ENCODE measurements around the gene DLG2.

DLG2 gene

DNA sequence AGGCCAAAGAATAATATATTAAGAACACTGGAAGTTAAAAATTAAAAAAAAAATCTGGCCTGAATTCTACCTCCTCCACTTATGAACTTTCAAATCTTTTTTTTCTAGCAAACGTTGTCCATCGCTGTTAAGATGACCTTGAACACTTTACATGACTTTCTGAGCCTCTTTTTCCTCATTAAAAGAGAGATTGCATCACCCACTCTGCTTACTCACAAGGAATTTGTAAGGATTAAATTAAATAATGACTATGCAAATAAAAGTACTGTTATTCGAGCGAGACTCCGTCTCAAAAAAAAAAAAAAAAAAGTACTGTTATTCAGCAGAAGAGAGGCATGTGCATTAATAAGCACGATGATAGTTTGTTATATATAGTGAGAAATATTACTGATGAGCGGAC lies 2055.8 kb downstream of the DLG2 start:
- no peak overlapping the region for H3K4me3 Mint-ChIP-seq
- no peaks in the 10 kb centered on the region for H3K27me3 Mint-ChIP-seq (ENCODE audit: low read depth)
- no peaks in the 10 kb centered on the region for H3K4me1 Mint-ChIP-seq (ENCODE audit: low read depth)
- no peaks in the 10 kb centered on the region for H3K36me3 Mint-ChIP-seq (ENCODE audit: low read depth)
- DNase-seq (ENCODE audit: low spot score) = no peak
- H3K27ac Mint-ChIP-seq = no peak overlapping the region
- H3K9me3 Mint-ChIP-seq = no peaks in the 10 kb centered on the region

DNA sequence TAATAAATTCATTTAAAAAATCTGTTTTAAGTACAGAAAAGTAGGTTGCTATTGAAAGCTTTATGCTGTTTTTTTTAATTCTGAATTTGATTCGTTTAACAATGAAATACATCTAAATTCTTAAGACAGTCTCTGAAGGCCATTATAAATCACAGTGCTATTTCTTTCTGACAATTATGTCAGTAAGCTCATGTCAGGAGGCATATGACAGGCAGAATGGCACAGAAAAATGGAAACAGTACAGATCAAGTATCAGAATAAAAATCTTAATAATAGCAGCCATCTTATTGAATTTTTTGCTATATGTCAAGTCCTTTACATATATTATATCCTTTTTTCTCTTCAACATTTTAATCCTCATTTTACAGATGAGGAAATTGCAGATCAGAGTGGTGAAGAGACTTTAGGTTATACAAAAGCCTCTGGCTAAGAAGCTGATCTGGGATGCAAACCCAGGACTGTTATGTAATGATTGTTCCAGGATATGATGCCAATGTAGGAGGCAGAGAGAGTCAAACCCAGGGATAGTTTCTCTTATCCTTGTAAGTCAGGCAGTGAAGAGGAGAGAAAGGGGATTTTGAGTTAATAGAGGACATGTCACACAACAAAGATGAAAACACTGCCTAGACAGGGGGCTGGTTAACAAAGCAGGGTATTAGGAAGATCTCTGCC lies 2057.9 kb downstream of the DLG2 start:
- Mint-ChIP-seq H3K27ac (no peak overlapping the region), H3K36me3 (ENCODE audit: low read depth) (no peaks in the 10 kb centered on the region), H3K27me3 (ENCODE audit: low read depth) (no peaks in the 10 kb centered on the region), H3K4me1 (ENCODE audit: low read depth) (no peaks in the 10 kb centered on the region), H3K9me3 (no peaks in the 10 kb centered on the region), H3K4me3 (no peak overlapping the region)
- no peak for DNase-seq (ENCODE audit: low spot score)

DNA sequence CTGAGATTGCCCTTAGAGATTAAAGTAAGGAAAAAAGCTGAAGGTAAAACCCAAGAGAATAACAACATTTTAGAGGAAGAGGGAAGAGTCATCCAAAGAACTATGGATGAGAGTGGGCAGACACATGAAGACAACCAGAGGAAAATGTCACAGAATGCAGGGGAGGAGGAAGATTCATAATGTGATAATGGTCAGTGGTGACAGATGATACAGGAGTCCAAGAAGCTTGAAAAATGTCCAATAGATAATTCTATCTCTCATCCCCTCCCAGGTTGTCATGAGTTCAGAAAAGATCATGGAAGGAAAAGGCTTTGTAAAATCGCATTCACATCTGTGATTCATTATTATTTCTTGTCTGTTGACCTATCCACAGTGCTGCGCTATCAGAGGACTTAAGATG lies 2058.6 kb downstream of the DLG2 start:
- H3K27ac Mint-ChIP-seq = no peak overlapping the region
- H3K27me3 Mint-ChIP-seq (ENCODE audit: low read depth) = no peaks in the 10 kb centered on the region
- no peak overlapping the region for H3K4me3 Mint-ChIP-seq
- DNase-seq (ENCODE audit: low spot score) = no peak
- no peaks in the 10 kb centered on the region for H3K4me1 Mint-ChIP-seq (ENCODE audit: low read depth)
- H3K9me3 Mint-ChIP-seq = no peaks in the 10 kb centered on the region
- no peaks in the 10 kb centered on the region for H3K36me3 Mint-ChIP-seq (ENCODE audit: low read depth)

DNA sequence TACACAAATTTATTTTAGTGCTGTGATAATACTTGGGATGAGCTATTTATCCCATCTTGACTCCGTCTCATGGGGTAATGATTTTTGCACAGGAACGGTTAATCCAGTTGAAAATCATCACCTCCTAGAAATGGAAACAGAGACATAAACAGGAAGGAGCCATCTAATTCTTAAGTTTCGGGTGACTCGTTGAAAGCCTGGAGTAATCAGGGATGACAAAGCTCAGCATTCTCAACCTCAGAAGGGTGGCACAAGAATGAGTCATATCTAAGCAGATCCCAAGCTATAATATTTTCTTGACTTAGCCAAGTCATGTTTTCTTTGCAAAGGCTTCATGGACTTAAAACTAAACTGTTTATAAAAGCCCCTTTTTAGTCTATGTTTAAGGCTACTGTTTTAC lies 2060.2 kb downstream of the DLG2 start:
- Mint-ChIP-seq H3K4me1 (ENCODE audit: low read depth) (no peaks in the 10 kb centered on the region), H3K27ac (no peak overlapping the region), H3K27me3 (ENCODE audit: low read depth) (no peaks in the 10 kb centered on the region), H3K9me3 (no peaks in the 10 kb centered on the region), H3K4me3 (no peak overlapping the region), H3K36me3 (ENCODE audit: low read depth) (no peaks in the 10 kb centered on the region)
- no peak for DNase-seq (ENCODE audit: low spot score)

DNA sequence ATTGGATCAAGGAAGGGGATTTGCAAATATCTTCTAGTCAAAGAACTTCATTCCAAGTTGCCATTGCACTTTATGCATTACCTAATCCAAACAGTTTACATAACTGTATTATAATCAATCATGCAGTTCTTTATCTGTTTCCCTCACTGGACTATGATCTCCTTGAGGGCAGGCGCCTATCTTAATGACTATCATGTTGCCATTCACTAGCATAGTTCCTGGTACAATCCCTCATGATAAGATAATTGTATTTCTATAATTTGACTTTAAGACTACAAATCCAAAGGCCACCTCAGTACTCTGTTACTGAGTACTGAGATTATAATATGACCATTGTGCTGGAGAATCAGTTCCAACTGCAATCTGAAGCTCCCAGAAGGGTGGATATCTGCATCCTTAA lies 2062.3 kb downstream of the DLG2 start:
- DNase-seq (ENCODE audit: low spot score) = no peak
- Mint-ChIP-seq H3K4me1 (ENCODE audit: low read depth) (no peaks in the 10 kb centered on the region), H3K27ac (no peak overlapping the region), H3K4me3 (no peak overlapping the region), H3K9me3 (no peaks in the 10 kb centered on the region), H3K27me3 (ENCODE audit: low read depth) (no peaks in the 10 kb centered on the region), H3K36me3 (ENCODE audit: low read depth) (no peaks in the 10 kb centered on the region)

DNA sequence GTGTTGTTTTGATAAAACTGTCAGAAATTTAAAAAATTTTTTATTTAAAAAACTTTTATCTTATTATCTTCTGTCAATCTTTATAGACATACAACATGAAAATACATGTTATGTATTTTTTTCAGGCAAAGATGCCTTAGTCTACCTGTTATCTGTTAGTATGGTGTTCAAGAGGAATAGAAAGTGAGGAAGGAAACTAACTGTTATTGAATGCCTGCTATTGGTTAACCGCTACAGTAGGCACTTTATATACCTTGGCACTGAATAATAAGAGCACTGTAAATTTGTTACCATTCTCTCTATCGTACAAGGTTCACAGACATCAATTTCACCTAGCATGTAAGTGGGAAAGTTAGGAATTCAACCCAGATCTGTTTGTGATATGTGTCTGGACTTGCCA lies 2068.9 kb downstream of the DLG2 start:
- Mint-ChIP-seq H3K4me1 (ENCODE audit: low read depth) (no peaks in the 10 kb centered on the region), H3K27me3 (ENCODE audit: low read depth) (no peaks in the 10 kb centered on the region), H3K9me3 (no peaks in the 10 kb centered on the region), H3K4me3 (no peak overlapping the region), H3K36me3 (ENCODE audit: low read depth) (no peaks in the 10 kb centered on the region), H3K27ac (no peak overlapping the region)
- no peak for DNase-seq (ENCODE audit: low spot score)

DNA sequence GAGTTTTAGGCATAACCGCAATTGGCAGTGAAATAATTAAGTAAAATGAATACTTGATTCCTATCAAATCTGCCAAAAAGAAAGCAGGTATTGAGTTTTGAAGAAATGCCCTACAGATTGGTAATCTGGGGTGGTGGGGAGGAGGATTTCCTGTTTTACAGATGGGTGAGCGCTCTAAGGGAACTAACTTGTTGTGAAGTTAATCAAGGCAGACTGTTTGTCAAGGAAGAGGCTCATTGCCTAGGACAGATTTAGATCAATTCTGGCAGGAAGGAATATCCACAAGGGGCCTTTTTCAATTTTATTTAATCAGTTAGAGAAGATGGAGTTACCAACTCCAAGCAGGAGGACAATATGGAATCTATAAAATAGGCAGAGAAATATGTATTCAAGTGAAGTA lies 2069.5 kb downstream of the DLG2 start:
- H3K27ac Mint-ChIP-seq = no peak overlapping the region
- no peaks in the 10 kb centered on the region for H3K9me3 Mint-ChIP-seq
- H3K27me3 Mint-ChIP-seq (ENCODE audit: low read depth) = no peaks in the 10 kb centered on the region
- no peaks in the 10 kb centered on the region for H3K4me1 Mint-ChIP-seq (ENCODE audit: low read depth)
- no peak overlapping the region for H3K4me3 Mint-ChIP-seq
- no peaks in the 10 kb centered on the region for H3K36me3 Mint-ChIP-seq (ENCODE audit: low read depth)
- DNase-seq (ENCODE audit: low spot score) = no peak

DNA sequence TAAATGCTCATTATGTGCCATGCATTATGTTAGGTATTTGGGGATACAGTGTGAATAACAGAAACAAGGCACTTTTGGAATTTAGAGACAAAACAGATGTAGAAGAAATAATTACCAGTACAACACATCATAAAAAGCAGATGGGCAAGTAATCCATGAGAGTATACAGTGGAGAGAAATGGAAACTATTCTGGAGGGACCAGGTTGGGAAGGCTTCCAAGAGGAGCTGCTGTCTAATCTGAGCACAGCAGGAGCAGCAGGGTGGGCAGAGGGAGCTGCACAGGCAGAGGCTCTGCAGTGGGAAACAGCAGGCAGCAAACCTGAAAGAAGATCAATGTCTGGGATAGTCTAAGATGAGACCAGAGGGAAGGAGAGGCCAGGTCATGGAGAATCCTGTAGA lies 2072.3 kb downstream of the DLG2 start:
- Mint-ChIP-seq H3K4me3 (no peak overlapping the region), H3K9me3 (no peaks in the 10 kb centered on the region), H3K27me3 (ENCODE audit: low read depth) (no peaks in the 10 kb centered on the region), H3K4me1 (ENCODE audit: low read depth) (no peaks in the 10 kb centered on the region), H3K36me3 (ENCODE audit: low read depth) (no peaks in the 10 kb centered on the region), H3K27ac (no peak overlapping the region)
- no peak for DNase-seq (ENCODE audit: low spot score)

DNA sequence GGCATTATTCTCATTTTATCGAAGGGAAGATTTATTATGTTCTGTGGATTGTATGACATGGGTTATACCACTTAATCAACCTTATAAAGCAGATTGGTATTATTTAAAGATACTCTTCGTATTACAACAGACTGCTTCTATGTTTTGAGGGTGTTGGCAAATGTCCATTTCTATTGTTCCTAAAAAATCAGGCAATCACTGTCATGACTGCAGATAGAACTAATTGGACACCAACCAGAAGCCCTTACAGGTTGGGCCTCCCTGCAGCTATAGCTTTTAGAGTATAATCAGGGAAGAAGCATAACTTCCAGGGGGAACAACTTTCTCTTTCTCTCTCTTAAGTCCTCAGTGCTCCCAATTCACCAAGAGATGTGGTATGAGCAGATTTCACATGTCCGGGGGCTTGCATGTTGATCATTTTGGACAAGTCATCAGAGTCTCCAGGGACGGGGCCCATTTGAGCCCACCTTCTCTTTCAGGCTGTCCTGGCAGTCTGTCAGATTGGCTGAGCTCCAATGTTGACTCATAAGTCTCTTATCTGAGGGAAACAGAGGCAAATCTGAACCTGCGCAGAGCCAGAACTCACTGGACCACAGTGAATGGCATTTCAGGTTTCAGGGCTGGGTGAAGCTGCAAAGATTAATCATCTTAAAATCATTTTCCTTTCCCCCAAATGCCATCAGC lies 2077.0 kb downstream of the DLG2 start:
- no peaks in the 10 kb centered on the region for H3K36me3 Mint-ChIP-seq (ENCODE audit: low read depth)

DNA sequence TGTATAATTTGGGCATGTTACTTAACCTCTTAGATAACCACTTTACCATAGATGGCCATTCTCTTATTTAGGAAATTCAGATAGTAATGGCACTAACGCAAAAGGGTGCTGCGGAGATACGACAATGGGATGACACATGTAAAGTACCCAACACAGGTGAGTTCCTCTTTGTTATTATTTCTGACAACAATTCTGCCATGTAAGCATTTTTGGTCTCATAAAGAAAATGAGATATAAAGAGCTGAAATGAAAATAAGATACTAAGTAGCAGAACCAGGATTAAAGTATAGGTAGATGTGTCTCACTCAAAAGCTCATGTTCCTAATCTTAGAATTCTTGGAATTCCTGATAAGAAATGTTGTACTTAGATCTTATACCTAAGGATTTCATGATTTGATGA lies 2080.8 kb downstream of the DLG2 start:
- H3K4me3 Mint-ChIP-seq = no peak overlapping the region
- H3K36me3 Mint-ChIP-seq (ENCODE audit: low read depth) = no peaks in the 10 kb centered on the region
- H3K4me1 Mint-ChIP-seq (ENCODE audit: low read depth) = no peaks in the 10 kb centered on the region
- H3K9me3 Mint-ChIP-seq = no peaks in the 10 kb centered on the region
- peaks cover 3% of the 10 kb centered on the region for H3K27me3 Mint-ChIP-seq (ENCODE audit: low read depth)
- no peak overlapping the region for H3K27ac Mint-ChIP-seq
- DNase-seq (ENCODE audit: low spot score) = no peak

More for the DNA sequence above, 2077.0 kb downstream of the DLG2 start:
- Mint-ChIP-seq H3K27ac (no peak overlapping the region), H3K4me3 (no peak overlapping the region), H3K27me3 (ENCODE audit: low read depth) (no peaks in the 10 kb centered on the region), H3K9me3 (no peaks in the 10 kb centered on the region), H3K4me1 (ENCODE audit: low read depth) (no peaks in the 10 kb centered on the region)
- no peak for DNase-seq (ENCODE audit: low spot score)

DNA sequence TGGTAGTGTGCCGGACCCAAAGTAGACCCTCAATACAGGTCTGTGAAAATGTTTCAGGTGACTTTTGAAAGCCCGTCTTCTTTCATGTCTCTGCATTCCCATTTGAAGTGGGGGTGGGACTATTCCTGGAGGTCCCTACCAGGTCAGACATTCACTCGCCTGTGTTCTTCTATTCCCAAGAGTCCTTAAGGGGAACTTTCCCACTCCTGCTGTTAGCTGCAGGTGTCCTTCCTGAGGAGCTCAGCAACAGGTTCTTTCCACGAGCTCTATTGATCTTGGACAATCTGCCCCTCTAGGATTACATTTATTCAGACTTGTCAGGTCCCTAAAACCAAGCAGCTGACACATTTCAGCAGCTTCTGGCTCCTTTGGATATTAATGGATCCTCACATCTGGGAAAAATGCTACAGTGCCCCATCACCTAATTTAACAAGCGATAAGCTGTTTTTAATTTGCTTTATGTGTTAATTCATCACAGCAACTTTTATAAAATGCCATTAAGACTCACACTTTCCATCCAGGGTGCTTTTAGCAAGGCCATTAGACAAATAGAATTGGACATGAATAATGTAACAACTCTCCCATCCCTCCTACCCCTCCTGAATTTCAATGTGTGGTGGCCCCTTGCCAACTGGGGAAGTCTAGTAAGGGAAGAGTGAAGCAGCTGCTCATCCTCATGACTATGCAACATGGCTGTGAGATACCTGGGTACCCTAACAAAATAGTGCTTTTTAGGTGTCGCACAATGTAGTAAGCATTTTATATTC lies 2081.5 kb downstream of the DLG2 start:
- Mint-ChIP-seq H3K4me1 (ENCODE audit: low read depth) (no peaks in the 10 kb centered on the region), H3K27me3 (ENCODE audit: low read depth) (peaks cover 6% of the 10 kb centered on the region), H3K36me3 (ENCODE audit: low read depth) (no peaks in the 10 kb centered on the region), H3K9me3 (no peaks in the 10 kb centered on the region), H3K27ac (no peak overlapping the region), H3K4me3 (no peak overlapping the region)
- DNase-seq (ENCODE audit: low spot score) = no peak

DNA sequence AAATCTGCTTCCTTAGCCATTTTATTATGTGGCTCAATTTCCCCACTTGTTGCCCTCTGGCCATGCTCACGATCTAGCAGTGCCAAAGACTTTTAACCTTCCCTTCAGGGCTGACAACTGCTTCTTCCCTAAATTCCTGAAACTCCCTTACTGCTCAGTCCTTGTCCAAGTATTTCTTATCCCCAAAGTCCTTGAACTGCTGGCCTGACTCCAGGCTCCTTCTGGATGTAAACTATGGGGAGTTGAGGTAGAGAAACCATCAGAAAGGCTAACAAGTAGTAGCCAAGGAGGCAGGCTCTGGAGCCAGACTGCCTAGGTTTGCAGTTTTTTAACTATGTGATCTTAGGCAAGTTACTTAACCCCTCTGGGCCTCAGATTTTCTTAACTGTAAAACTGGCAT lies 2082.3 kb downstream of the DLG2 start:
- Mint-ChIP-seq H3K4me1 (ENCODE audit: low read depth) (no peaks in the 10 kb centered on the region), H3K36me3 (ENCODE audit: low read depth) (no peaks in the 10 kb centered on the region), H3K27ac (no peak overlapping the region), H3K9me3 (no peaks in the 10 kb centered on the region), H3K27me3 (ENCODE audit: low read depth) (peaks cover 6% of the 10 kb centered on the region), H3K4me3 (no peak overlapping the region)
- DNase-seq (ENCODE audit: low spot score) = no peak

DNA sequence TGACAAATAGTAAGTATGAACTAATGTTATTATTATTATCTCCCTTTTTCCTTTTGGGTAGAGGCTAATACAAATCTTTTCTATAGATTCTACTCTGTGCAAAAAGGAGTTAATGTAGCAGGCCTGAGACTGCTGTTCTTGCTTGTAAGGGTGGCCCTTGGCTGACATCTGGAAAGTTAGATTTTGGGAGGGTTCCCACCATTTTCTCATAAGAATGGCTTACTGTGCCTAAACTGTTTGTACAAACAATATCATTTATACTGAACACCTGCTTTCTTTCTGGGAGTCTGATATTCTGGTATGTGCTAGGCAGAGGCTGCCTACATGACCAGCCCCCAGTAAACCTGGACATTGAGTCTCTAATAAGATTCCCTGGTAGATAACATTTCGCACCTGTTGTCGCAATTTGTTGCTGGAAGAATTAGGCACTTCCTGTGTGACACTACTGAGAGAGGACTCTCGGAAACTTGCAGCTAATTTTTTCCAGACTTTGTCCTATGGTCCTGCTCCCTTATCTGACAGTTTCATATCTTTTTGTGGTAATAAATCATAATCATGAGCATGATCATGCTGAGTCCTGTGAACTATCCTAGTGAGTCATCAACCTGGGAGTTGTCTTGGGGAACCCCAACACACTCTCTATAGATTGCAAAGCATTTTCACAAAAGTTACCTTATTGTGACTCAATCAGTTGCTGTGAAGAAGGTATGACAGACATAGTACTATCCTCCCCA lies 2083.3 kb downstream of the DLG2 start:
- DNase-seq (ENCODE audit: low spot score) = peak; percentile 17
- Mint-ChIP-seq H3K4me3 (no peak overlapping the region), H3K4me1 (ENCODE audit: low read depth) (no peaks in the 10 kb centered on the region), H3K36me3 (ENCODE audit: low read depth) (no peaks in the 10 kb centered on the region), H3K27ac (no peak overlapping the region), H3K27me3 (ENCODE audit: low read depth) (peaks cover 6% of the 10 kb centered on the region), H3K9me3 (no peaks in the 10 kb centered on the region)

DNA sequence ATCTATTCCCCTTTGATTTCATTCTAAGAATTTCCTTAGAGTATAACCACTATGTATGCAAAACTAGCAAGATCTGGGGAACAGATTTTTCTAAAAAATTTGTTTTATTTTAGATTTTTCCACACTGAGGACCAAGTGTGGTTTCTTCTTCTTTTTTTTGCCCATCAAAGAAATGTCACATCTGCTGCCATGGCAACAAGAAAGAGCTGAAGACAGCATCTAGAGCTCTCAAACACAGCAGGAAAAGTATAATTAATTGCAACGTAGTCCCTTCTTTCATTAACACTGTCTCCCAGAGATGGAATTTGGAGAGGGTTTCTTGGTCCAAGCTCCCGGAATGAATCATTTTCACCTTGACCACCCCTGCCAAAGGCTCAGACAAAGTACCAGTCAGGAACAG lies 2084.3 kb downstream of the DLG2 start:
- H3K4me1 Mint-ChIP-seq (ENCODE audit: low read depth) = no peaks in the 10 kb centered on the region
- no peaks in the 10 kb centered on the region for H3K36me3 Mint-ChIP-seq (ENCODE audit: low read depth)
- H3K27ac Mint-ChIP-seq = no peak overlapping the region
- H3K27me3 Mint-ChIP-seq (ENCODE audit: low read depth) = peaks cover 6% of the 10 kb centered on the region
- DNase-seq (ENCODE audit: low spot score) = no peak
- no peaks in the 10 kb centered on the region for H3K9me3 Mint-ChIP-seq
- no peak overlapping the region for H3K4me3 Mint-ChIP-seq

All from T-helper 2 cell treated with Interferon-gamma antibody and Interleukin-4, amounts not matched to agents 5 μg/mL and 100 μg/mL, for 36 hours (primary cell).